Endodermal cell (in vitro differentiated cells): Measurements from ENCODE around the gene CMTM3. TPM values are rescaled to one million over a fixed set of nuclear protein-coding genes. Genes with fewer than 3 reads are reported as not detected.
"Not testable (repeated sequence)": the region's sequence is repeated elsewhere in the genome, so short reads cannot be mapped to it uniquely, and the experiment has no call there.

Experiments used
- DNase-seq: peaks from one replicate; pipeline ENCODE4 v3.0.0-alpha.2; 2017
- H3K27ac ChIP-seq: 2 replicates; pipeline ENCODE4 v1.5.1; 2013; ENCODE audit warnings: mild to moderate bottlenecking, low read depth, low read length, moderate library complexity
- H3K27me3 ChIP-seq: 2 replicates; pipeline ENCODE4 v1.6.1; 2013; ENCODE audit warnings: mild to moderate bottlenecking, low read length, moderate library complexity; ENCODE audit not compliant: insufficient read depth, control insufficient read depth, poor library complexity, severe bottlenecking
- H3K36me3 ChIP-seq: 2 replicates; pipeline ENCODE4 v1.7.0; 2013; ENCODE audit warnings: mild to moderate bottlenecking, low read length, moderate library complexity; ENCODE audit not compliant: control insufficient read depth, insufficient read depth
- H3K4me1 ChIP-seq: one replicate; pipeline ENCODE4 v1.7.0; 2013; ENCODE audit warnings: low read length; ENCODE audit not compliant: control insufficient read depth, insufficient read depth
- H3K4me3 ChIP-seq: 2 replicates; pipeline ENCODE4 v1.5.1; 2013; ENCODE audit warnings: mild to moderate bottlenecking, low read length, moderate library complexity
- H3K9ac ChIP-seq: 2 replicates; pipeline ENCODE4 v1.6.1; 2013; ENCODE audit warnings: mild to moderate bottlenecking, low read length, moderate library complexity; ENCODE audit not compliant: poor library complexity, severe bottlenecking; ENCODE audit errors: extremely low read depth
- H3K9me3 ChIP-seq: 2 replicates; pipeline ENCODE4 v1.6.1; 2013; ENCODE audit warnings: mild to moderate bottlenecking, low read length, moderate library complexity; ENCODE audit not compliant: control insufficient read depth
- H3K27ac Mint-ChIP-seq: 2 replicates; pipeline ENCODE4 v1.8.0; 2020; ENCODE audit warnings: mixed read lengths
- H3K27me3 Mint-ChIP-seq: 2 replicates; pipeline ENCODE4 v1.8.0; 2021; ENCODE audit warnings: mild to moderate bottlenecking, mixed read lengths; ENCODE audit not compliant: insufficient read depth
- H3K36me3 Mint-ChIP-seq: 2 replicates; pipeline ENCODE4 v1.8.0; 2020; ENCODE audit warnings: low read depth, mixed read lengths
- H3K4me1 Mint-ChIP-seq: 2 replicates; pipeline ENCODE4 v1.8.0; 2020; ENCODE audit warnings: mixed read lengths
- H3K4me3 Mint-ChIP-seq: 2 replicates; pipeline ENCODE4 v1.8.0; 2020; ENCODE audit warnings: mild to moderate bottlenecking, moderate library complexity, mixed read lengths
- H3K9me3 Mint-ChIP-seq: 2 replicates; pipeline ENCODE4 v1.8.0; 2020; ENCODE audit warnings: mild to moderate bottlenecking, mixed read lengths
- WGBS, 2 experiments: methylation state at CpG; one replicate each; pipeline versions ENCODE4 v1.1.5 to v1.1.7; 2013; ENCODE audit warnings: missing lambda C conversion rate in 2 of 2, mixed read lengths in 1 of 2; ENCODE audit not compliant: insufficient coverage in 1 of 2, insufficient read length in 1 of 2; 5-methylcytosine and 5-hydroxymethylcytosine counted together
- total RNA-seq, 2 donors: library from RNA; stranded (reverse); fragmentation: NEBNext Ultra II Directional in 1 of 2; extraction: Animal tissue kit (Norgen Biotek cat#: 25700) in 1 of 2; gene quantifications; 2 replicates in 1 of 2; 3 replicates in 1 of 2; pipeline ENCODE4 v1.2.1, GENCODE V29; 2021
- TF ChIP-seq, protein P1 (sequence below): fragments of 200-600 bp; sonication (generic); conservative IDR thresholded peaks from 2 replicates; pipeline ENCODE4 v1.5.0; 2021; ENCODE audit warnings: antibody characterized with exemption, mild to moderate bottlenecking

Gene CMTM3
- total RNA-seq, 2 donors from 2014 or later = 44.2 to 48.5 TPM

DNA sequence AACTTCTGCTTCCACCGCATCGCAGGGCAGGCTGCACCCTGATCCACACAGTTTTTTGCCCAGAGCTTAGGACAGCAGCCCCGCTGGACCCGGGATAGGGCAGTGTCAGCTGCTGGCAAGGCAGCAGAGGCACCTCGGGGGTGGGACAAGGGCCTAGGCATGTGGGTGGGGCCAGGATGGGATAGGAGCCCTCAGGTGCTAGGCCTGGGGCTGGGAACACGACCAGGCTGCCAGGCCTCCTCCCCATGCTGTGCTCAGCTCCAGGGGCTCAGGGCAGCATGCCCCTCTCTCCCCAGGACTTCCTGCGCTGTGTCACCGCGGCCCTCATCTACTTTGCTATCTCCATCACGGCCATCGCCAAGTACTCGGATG lies 4.6 kb downstream of the CMTM3 start:
- H3K4me3 ChIP-seq = no peak overlapping the region
- H3K36me3 ChIP-seq = peaks cover 70% of the 10 kb centered on the region
- H3K27me3 Mint-ChIP-seq = no peaks in the 10 kb centered on the region
- peaks cover 12% of the 10 kb centered on the region for H3K4me1 ChIP-seq
- H3K27ac Mint-ChIP-seq = no peak overlapping the region
- peak; percentile 61 for DNase-seq
- no peak overlapping the region for H3K27ac ChIP-seq
- H3K9me3 Mint-ChIP-seq = peaks cover 5% of the 10 kb centered on the region
- H3K9ac ChIP-seq = no peak overlapping the region
- TF ChIP-seq, protein P1, sequence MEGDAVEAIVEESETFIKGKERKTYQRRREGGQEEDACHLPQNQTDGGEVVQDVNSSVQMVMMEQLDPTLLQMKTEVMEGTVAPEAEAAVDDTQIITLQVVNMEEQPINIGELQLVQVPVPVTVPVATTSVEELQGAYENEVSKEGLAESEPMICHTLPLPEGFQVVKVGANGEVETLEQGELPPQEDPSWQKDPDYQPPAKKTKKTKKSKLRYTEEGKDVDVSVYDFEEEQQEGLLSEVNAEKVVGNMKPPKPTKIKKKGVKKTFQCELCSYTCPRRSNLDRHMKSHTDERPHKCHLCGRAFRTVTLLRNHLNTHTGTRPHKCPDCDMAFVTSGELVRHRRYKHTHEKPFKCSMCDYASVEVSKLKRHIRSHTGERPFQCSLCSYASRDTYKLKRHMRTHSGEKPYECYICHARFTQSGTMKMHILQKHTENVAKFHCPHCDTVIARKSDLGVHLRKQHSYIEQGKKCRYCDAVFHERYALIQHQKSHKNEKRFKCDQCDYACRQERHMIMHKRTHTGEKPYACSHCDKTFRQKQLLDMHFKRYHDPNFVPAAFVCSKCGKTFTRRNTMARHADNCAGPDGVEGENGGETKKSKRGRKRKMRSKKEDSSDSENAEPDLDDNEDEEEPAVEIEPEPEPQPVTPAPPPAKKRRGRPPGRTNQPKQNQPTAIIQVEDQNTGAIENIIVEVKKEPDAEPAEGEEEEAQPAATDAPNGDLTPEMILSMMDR = no peak
- H3K36me3 Mint-ChIP-seq = peaks cover 46% of the 10 kb centered on the region
- H3K4me1 Mint-ChIP-seq = peaks cover 22% of the 10 kb centered on the region
- H3K4me3 Mint-ChIP-seq = no peak overlapping the region
- WGBS, 2 experiments = 85 to 91% methylated on average over 9 to 12 of the region's 12 CpGs
- H3K27me3 ChIP-seq = no peaks in the 10 kb centered on the region
- H3K9me3 ChIP-seq = peaks cover 15% of the 10 kb centered on the region

DNA sequence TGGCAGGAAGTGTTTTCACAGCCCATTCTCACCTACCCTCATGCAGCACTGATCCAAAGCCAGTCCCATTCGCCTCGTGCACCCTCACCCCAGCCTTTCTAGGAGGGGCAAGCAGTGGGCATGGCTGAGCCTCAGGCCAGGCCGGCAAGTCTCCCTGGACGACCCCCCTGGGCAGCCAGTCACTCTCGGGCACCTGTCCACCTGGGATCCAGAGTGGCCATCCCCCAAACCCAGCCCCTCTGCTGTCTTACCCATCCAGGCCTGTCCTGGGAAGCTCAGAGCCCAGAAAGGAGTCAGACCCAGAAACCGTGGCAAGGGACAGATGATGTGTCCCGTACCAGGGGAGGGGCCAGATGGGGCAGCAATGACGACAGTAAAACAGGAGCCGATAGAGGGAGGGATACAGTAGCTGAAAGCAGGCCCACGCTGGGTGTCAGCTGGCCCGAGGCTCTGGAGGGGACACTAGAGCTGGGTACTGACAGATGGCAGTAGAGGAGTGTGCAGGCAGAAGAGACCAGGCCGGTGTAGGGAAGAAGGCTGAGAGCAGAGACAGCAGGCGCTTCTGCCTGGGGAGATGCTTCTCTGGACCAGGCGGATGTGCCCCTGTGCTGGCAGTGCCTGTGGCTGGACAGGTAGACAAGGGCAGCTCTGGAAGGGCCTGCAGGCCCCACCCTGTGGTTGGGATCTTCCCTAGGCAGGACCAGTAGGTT lies 5.8 kb downstream of the CMTM3 start:
- no peak overlapping the region for H3K9ac ChIP-seq
- no peak overlapping the region for H3K4me3 ChIP-seq
- DNase-seq = no peak
- H3K27me3 Mint-ChIP-seq = no peaks in the 10 kb centered on the region
- peaks cover 15% of the 10 kb centered on the region for H3K9me3 ChIP-seq
- TF ChIP-seq, protein P1 = no peak
- no peak overlapping the region for H3K27ac Mint-ChIP-seq
- peaks cover 80% of the 10 kb centered on the region for H3K36me3 ChIP-seq
- peaks cover 12% of the 10 kb centered on the region for H3K4me1 ChIP-seq
- no peak overlapping the region for H3K4me3 Mint-ChIP-seq
- H3K27me3 ChIP-seq = no peaks in the 10 kb centered on the region
- H3K9me3 Mint-ChIP-seq = peaks cover 6% of the 10 kb centered on the region
- 93 to 95% methylated on average over 12 to 14 of the region's 14 CpGs for WGBS, 2 experiments
- peaks cover 58% of the 10 kb centered on the region for H3K36me3 Mint-ChIP-seq
- H3K4me1 Mint-ChIP-seq = peaks cover 27% of the 10 kb centered on the region
- no peak overlapping the region for H3K27ac ChIP-seq

DNA sequence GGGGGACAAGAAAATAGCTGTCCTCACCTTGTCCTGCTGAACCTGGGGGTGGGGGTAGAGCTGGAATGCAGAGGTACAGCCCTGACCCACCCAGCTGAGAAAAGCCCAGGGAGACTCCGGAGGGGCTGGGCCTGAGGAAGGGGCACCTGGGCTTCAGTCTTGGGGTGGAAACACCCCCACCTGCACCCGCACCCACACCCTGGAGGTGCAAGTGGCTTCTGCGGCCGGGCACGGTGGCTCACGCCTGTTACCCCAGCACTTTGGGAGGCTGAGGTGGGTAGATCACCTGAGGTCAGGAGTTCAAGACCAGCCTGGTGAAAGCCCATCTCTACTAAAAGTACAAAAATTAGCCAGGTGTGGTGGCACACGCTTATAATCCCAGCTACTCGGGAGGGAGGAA lies 7.4 kb downstream of the CMTM3 start:
- peaks cover 37% of the 10 kb centered on the region for H3K4me1 Mint-ChIP-seq
- peaks cover 15% of the 10 kb centered on the region for H3K9me3 ChIP-seq
- H3K27me3 Mint-ChIP-seq, H3K9me3 Mint-ChIP-seq, H3K27ac Mint-ChIP-seq, H3K27me3 ChIP-seq, H3K4me3 Mint-ChIP-seq, DNase-seq, H3K4me3 ChIP-seq, H3K9ac ChIP-seq, H3K27ac ChIP-seq: not testable (repeated sequence)
- WGBS, 2 experiments = 97% methylated on average over 8 of the region's 8 CpGs; no CpG with 5 or more reads in 1 of the 2 experiments
- peaks cover 77% of the 10 kb centered on the region for H3K36me3 ChIP-seq
- peaks cover 21% of the 10 kb centered on the region for H3K4me1 ChIP-seq
- peaks cover 58% of the 10 kb centered on the region for H3K36me3 Mint-ChIP-seq
